ENCODE measurements around the gene FRYL.

The FRYL gene

GRCh38 chr4:48558819-48559218 is 221.3 kb downstream of the FRYL start:
- DNase-seq (ENCODE audit: low spot score) = no peak
- TF ChIP-seq CTCF (IDR thresholded peaks at IDR 0.05; ENCODE audit: extremely low read depth, insufficient read depth, missing control alignments) = no peak
- in situ Hi-C loops (cut with MboI; ENCODE audit: low pct_unique_long_range_greater_than_20kb, low sequenced_read_pairs, unreplicated experiment) = no loop called here

- in situ Hi-C loops (cut with MboI; ENCODE audit: low pct_unique_long_range_greater_than_20kb, low sequenced_read_pairs, unreplicated experiment) = no loop called here
- no peak for DNase-seq (ENCODE audit: low spot score)
- TF ChIP-seq CTCF (IDR thresholded peaks at IDR 0.05; ENCODE audit: extremely low read depth, insufficient read depth, missing control alignments) = no peak
Observed at GRCh38 chr4:48558026-48558425, 222.1 kb downstream of the FRYL start.

GRCh38 chr4:48557478-48557877 is 222.6 kb downstream of the FRYL start:
- in situ Hi-C loops (cut with MboI; ENCODE audit: low pct_unique_long_range_greater_than_20kb, low sequenced_read_pairs, unreplicated experiment) = no loop called here
- no peak for TF ChIP-seq CTCF (IDR thresholded peaks at IDR 0.05; ENCODE audit: extremely low read depth, insufficient read depth, missing control alignments)
- no peak for DNase-seq (ENCODE audit: low spot score)

- DNase-seq (ENCODE audit: low spot score) = no peak
- in situ Hi-C loops (cut with MboI; ENCODE audit: low pct_unique_long_range_greater_than_20kb, low sequenced_read_pairs, unreplicated experiment) = no loop called here
- no peak for TF ChIP-seq CTCF (IDR thresholded peaks at IDR 0.05; ENCODE audit: extremely low read depth, insufficient read depth, missing control alignments)
Observed at GRCh38 chr4:48556268-48556667, 223.8 kb downstream of the FRYL start.

GRCh38 chr4:48554606-48555005 is 225.5 kb downstream of the FRYL start:
- in situ Hi-C loops (cut with MboI; ENCODE audit: low pct_unique_long_range_greater_than_20kb, low sequenced_read_pairs, unreplicated experiment) = no loop called here
- no peak for TF ChIP-seq CTCF (IDR thresholded peaks at IDR 0.05; ENCODE audit: extremely low read depth, insufficient read depth, missing control alignments)
- DNase-seq (ENCODE audit: low spot score) = no peak

GRCh38 chr4:48553720-48554119 is 226.4 kb downstream of the FRYL start:
- no peak for TF ChIP-seq CTCF (IDR thresholded peaks at IDR 0.05; ENCODE audit: extremely low read depth, insufficient read depth, missing control alignments)
- no peak for DNase-seq (ENCODE audit: low spot score)
- in situ Hi-C loops (cut with MboI; ENCODE audit: low pct_unique_long_range_greater_than_20kb, low sequenced_read_pairs, unreplicated experiment) = no loop called here

GRCh38 chr4:48546336-48546735 is 233.7 kb downstream of the FRYL start:
- no peak for DNase-seq (ENCODE audit: low spot score)
- in situ Hi-C loops (cut with MboI; ENCODE audit: low pct_unique_long_range_greater_than_20kb, low sequenced_read_pairs, unreplicated experiment) = loop anchor here (25.0 kb wide), 1 partner anchor 409 kb away; the partner anchor contains the start of gene TXK
- peak; percentile 58 for TF ChIP-seq CTCF (IDR thresholded peaks at IDR 0.05; ENCODE audit: extremely low read depth, insufficient read depth, missing control alignments)

Measured in GM13977 (cell line).